GM21360 (cell line): ENCODE measurements around the gene PKD1L1.

ENCODE experiments used
- ATAC-seq: cut with Tn5 transposase; IDR thresholded peaks from one replicate; pipeline ENCODE4 v1.9.1; 2021; ENCODE audit warnings: mild to moderate bottlenecking, moderate library complexity; ENCODE audit not compliant: unreplicated experiment

Gene PKD1L1

GRCh38 chr7:47827351-47827756, 120.9 kb downstream of the PKD1L1 start:
- ATAC-seq: no peak

DNA sequence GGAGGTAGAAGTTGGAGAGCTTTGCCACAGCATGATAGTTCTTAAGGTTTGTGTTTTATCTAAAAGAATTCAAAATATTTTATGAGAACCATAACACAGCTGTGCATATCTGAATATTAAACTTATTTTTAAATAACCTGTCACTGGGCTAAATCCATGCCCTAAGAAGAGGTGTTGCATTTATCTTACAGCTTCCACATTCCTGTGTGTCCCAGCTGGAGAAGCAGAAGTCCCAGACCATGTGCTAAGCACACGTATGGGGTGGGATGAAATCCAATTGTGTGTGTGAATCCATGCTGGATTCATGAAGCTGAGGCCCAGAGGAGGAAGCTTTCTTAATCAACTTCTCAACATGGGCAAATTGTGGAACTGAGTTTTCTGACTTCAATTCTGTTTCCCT, 121.5 kb downstream of the PKD1L1 start:
- ATAC-seq: no peak

- ATAC-seq: no peak
Measured at GRCh38 chr7:47819607-47819920, 128.7 kb downstream of the PKD1L1 start.

- no peak for ATAC-seq
Measured at GRCh38 chr7:47818796-47819606, 129.3 kb downstream of the PKD1L1 start.

GRCh38 chr7:47817917-47818316, 130.3 kb downstream of the PKD1L1 start:
- ATAC-seq: no peak

GRCh38 chr7:47816647-47817046, 131.6 kb downstream of the PKD1L1 start:
- ATAC-seq: no peak

DNA sequence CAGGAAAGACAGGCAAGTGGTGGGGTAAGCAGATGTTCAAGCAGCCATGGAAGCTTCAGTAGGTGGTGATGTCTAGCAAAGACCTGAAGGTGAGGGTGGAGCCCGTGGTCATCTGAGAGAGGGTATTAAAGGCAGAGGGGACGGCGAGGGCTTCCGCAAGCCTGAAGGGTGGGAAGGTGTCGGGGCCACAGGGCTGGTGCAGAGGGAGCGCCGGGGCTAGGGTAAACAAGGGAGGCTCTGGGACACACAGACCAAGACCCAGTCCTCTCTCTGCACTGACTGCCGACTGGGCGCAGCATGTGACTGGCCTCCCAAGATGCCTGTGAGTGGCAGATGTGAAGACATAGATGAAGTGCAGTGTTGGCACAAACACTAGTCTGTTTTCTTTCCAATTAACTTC, 132.4 kb downstream of the PKD1L1 start:
- ATAC-seq: no peak

- no peak for ATAC-seq
Measured at GRCh38 chr7:47814905-47815613, 133.2 kb downstream of the PKD1L1 start.

GRCh38 chr7:47813620-47814260, 134.5 kb downstream of the PKD1L1 start:
- ATAC-seq: no peak

DNA sequence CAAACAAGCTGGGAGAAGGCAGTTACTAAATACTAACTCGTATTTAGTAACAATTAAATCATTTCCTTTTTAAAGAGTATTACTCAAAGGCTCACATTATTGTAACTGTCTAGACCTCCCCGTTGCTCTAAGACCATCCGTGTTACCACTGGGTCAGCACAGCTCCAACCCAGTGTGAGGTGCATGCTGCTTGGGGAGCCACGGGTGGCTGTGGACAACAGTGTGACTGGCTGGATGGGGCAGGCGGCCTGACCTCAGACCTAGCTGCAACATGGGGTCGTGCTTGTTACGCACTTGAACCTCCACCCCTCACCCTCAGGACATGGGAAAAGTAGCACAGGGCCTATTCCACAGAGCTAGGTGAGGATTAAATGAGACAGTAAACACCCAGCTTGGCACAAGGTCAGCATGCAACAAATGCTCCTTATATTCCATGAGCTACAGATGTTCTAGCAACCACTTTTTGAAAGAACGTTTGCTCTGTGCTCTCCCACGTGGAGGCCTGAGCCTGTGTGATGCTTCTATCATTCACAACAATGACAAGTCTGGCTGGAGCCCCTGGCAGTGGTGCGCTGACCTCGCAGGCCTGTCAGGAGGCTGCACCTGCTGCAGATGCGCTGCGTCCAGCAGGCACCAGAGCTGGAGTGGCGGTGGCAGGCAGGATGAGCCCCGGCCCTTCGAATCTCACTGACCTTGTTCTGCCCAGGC, 135.7 kb downstream of the PKD1L1 start:
- no peak for ATAC-seq

GRCh38 chr7:47811632-47812380, 136.5 kb downstream of the PKD1L1 start:
- ATAC-seq: no peak

DNA sequence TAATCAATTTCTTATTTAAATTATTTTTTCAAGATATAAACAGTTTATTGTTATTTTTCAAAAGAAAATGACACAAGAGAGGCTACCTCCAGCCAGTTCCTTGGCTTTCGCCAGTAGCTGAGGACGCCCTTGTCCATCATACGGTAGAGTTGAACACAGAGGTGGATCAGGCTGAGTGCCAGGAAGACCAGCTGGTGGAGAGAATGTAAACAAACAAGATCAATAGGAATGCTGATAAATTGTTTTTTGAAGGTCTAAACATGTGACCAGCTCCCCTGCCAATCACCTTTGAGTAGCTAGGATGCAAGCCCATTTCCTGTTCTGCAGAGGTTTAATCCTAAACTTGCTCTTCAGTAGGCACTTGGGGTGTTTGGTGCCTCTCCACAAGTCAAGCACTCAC, 138.9 kb downstream of the PKD1L1 start:
- ATAC-seq: no peak

- no peak for ATAC-seq
Measured at GRCh38 chr7:47808321-47808720, 139.9 kb downstream of the PKD1L1 start.

DNA sequence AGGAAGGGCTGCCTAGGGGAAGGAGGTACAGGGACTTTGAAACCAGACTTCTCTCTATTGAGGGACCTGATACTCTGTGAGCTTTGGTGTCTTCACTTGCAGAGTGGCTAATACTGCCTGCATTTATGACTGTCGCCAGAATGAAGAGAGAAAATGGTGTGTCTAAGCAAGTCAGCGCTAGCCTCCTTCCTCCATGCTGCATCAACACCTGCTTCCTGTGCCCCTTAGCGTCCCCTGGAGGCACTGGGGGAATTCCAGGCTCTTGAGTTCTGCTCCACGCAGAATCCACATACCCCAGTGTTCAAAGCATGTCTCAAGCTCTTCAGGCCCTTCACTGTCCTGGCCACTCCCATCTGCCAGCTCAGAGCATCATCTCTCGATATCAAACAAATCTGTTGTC, 140.5 kb downstream of the PKD1L1 start:
- ATAC-seq: no peak

GRCh38 chr7:47807126-47807525, 141.1 kb downstream of the PKD1L1 start:
- no peak for ATAC-seq

GRCh38 chr7:47806701-47807103, 141.6 kb downstream of the PKD1L1 start:
- no peak for ATAC-seq

DNA sequence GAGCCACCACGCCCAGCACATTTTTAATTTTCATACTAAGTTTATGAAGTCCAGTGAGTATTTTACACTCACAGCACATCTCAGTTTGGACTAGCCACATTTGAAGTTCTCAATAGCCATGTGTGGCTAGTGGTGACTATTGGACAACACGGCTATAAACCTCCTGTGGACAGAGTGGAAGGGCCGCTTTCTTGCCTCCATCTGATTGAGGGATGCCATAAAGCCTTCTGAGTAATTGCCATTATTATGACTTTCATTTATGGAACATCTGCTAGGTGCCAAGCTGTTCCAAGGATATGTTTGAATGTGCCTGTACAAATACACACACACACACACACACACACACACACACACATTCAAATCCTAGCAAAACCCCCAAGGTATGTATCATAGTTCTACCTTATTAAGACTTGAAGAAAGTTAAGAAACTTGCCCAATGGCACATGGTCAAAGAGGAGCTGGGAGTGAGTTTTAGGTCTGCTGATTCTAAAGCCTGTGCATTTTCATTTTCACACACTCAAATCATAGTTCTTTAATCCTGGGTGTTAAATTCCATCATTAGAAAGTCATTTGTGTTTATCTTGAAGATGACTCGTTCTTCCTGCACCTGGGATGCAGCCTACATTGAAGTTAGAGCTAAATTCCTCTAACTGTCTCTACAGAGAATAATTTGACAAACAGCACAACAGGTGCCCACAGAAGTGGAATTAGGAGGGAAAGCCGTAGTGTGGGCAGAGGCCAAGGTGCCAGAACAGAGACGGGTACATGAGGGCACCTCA, 143.3 kb downstream of the PKD1L1 start:
- no peak for ATAC-seq

GRCh38 chr7:47803846-47804245, 144.4 kb downstream of the PKD1L1 start:
- ATAC-seq: no peak

GRCh38 chr7:47803025-47803424, 145.2 kb downstream of the PKD1L1 start:
- no peak for ATAC-seq

DNA sequence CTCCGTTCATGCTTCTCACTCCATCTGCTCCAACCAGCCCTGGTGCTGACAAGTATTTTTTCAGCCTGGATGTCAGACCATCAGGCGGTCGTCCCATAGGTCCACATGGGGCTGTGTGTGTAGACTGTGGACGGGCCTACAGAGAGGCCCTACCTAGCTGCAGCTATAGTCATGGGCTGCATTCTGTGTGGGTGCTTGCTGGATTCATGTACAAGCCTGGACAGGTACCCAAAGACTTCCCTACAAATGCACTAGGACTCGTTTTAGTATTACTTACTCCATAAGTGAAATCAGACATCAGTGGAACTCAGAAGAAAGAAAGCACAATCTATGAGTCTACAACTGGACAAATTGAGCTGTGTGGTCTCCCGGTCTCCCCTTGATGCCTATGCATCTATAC, 146.8 kb downstream of the PKD1L1 start:
- no peak for ATAC-seq
